NCI-H1417 (cell line): ENCODE measurements around the gene CEP164.

Experiments
- DNase-seq, 3 experiments: peaks; one replicate each; lab custom pipeline; 2025; lab: John Stamatoyannopoulos, UW

CEP164 gene

DNA sequence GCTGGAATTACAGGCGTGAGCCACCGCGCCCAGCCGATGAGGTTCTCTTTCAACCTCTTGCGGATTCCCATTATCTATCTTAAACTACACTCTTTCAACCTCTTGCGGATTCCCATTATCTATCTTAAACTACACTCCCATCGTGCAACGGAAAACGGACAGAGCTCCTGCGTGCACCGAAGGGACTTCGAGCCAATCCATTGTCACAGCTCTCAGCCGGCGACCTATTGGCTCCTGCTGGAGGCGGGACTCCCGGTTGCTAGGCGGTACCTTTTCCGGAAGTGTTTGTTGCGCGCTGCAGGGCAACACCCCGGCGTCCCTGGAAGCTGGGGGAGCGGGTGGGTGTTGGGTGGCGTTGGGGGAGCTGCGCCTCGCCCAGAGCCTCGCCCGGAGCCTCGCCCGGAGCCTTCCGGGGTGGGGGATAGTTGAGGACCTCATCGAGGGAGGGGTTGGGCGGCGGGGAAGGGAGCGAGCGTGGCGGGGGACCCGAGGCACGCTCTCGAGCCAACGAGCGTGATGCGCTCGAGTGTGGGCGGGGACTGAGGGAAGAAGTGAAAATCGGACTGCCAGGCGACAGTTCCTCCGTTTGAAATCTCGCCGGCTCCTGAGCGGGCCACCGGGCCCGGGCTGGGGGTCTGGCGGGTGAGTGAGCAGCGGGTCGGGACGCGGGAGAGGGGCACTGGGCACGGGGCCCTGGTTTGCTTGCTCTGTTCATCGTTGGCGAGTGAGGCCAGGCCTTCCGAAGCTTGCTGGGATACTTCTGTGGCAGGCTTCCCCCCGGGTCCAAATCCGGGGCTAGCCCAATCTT, at the start of gene CEP164:
Gene CEP164, plus strand, starts transcription at position 288 of the 808 bp plus-strand sequence. CDS start 10,733 bp downstream, outside the sequence.
- DNase-seq: peak; percentile 94 to 99 (median 98)

DNA sequence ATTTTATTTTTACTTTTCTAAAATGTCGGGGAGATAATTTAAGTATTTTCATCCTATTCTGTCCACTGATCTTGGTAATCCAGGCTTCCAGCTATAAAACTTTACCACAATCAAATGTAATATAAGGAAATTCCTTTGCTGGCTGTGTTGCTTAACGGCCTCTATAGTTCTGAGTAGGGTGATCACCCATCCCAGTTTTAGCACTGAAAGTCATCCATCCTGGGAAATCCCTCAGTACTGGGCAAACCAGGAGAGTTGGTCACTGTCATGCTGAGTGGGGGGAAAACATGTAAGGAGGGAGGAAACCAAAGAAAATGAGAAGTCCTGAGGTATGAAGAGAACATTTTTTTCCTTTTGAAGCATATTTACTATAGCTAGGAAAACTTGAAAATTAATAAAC, 49.3 kb upstream of the CEP164 start:
- no peak for DNase-seq

DNA sequence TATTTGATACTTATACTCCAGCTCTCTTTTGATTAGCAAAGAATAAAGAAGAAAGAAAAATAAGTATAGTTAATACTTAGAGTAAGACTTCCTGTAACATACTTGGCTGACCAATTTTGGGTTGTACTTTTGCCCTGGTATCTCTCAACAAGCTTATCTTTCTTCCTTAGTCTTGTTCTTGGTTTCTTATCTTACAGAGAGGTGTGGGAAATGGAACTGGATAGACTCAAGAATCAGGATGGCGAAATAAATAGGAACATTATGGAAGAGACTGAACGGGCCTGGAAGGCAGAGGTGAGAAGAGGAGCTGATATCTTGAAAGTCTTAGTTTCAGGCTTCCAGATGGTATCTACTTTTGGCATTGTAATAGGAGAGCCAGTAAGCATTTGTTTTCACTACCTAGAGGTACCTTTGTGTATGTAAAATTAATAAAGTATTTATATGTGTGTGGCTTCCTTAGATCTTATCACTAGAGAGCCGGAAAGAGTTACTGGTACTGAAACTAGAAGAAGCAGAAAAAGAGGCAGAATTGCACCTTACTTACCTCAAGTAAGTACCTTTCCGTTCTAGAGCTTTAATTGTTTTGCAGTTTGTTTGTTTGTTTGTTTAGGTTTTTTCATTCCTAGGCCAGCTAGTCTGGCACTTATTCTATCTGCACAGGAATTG, 47.8 kb upstream of the CEP164 start:
- no peak for DNase-seq

DNA sequence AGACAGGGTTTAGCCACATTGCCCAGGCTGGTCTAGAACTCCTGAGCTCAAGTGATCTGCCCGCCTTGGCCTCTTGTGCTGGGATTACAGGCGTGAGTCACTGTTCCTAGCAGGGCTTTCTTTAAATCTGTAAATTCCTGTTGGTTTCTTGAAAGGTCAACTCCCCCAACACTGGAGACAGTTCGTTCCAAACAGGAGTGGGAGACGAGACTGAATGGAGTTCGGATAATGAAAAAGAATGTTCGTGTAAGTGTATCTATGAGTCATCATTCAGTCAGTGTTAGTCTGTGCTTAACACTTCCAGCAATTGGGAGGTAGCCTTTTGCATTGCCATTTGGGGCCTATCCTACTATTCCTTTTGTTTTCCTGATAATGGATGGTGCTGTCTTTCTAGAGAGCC, 46.5 kb upstream of the CEP164 start:
- DNase-seq: no peak

DNA sequence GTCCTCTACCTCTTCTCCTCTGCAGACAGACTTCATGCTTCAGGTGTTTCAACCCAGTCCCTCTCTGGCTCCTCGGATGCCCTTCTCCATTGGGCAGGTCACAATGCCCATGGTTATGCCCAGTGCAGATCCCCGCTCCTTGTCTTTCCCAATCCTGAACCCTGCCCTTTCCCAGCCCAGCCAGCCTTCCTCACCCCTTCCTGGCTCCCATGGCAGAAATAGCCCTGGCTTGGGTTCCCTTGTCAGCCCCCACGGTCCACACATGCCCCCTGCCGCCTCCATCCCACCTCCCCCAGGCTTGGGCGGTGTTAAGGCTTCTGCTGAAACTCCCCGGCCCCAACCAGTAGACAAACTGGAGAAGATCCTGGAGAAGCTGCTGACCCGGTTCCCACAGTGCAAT, 45.8 kb upstream of the CEP164 start:
- DNase-seq: no peak

DNA sequence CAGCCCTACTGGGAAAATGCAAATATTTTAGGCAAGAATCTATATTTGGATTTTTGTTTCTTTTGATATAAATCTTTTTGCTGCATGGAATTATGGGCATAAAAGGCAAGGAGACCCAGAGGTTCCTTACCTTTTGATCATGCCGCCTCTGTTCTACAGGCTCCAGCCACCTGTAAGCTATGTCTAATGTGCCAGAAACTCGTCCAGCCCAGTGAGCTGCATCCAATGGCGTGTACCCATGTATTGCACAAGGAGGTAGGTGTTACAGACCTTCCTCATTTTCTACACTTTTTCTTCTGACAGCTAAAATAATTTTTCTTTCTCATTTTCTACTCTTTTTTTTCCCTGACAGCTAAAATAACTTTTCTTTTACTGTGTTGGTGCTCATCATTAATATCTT, 44.7 kb upstream of the CEP164 start:
- DNase-seq: no peak

DNA sequence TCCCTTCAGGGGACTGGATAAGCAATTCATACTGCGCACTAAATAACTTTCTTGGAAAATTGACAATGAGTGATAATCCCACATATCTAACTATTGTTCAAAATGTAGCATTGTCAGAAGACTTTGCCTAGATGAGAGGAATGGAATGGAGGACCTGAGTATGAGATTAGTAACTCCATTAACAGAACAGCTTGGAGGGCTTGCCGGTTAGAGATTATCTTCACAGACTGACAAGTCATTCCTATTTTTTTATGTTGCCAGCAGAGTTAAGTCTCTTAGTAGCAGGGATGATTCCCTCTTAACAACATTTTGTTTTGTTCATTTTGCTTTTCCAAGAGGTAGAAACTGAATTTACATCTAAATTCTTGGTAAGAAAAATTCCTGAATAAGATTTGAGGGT, 43.6 kb upstream of the CEP164 start:
- DNase-seq: no peak

DNA sequence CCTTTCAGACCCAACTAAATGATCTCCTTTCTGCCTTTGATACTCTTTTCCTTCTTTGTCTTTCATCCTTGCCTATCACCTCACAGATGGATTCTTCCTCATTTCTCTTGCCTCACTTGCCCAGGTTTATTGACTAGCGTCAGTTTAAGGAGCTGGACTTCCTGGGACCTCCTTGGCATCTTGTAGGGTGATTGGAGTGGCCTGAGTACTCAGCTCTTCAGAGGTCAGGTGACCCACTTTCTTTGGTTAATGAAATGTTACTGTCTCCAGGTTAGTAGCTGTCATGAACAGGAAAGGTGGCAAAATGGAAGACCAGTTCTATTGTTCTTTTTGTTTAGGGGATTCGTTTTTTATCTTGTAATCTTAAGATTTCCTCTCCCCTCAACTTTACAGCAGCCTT, 41.1 kb upstream of the CEP164 start:
- DNase-seq: no peak

DNA sequence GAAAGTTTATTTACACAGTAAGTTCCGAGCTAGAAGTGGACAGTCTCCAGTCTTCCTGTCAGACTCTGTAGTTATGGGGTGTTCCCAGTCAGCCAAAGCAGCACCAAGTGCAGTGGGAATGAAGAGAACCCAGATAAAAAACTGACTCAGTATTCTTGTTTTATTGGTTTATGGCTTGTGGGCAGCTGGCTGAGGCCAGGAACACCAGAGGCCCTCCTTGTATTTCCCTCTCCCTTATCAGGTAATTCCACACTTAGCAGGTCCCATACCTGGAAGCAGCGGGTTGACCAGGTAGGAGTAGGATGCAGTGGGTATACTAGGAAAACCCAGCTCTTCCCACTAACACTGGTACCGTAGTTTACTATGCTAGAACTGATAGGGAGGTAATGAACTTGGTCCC, 40.0 kb upstream of the CEP164 start:
- DNase-seq: no peak

DNA sequence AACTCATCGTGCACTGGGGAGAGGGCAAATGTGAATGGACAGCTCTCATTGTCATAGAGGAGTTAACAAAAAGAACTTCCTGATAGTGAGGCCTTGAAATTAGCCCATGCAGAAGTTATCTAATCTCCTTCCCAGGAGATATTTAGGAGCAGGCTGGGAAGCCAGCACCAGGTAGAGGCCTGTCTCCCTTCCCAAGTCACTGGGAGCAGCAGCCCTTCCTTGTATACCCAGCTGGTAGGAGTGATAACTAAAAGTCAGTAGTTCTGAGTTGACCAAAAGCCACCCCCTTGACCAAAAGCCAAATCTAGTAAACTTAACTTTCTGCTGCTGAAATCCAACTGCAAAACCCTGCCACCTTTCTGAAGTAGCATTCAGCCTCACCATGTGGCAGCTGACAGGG, 37.9 kb upstream of the CEP164 start:
- DNase-seq: no peak

DNA sequence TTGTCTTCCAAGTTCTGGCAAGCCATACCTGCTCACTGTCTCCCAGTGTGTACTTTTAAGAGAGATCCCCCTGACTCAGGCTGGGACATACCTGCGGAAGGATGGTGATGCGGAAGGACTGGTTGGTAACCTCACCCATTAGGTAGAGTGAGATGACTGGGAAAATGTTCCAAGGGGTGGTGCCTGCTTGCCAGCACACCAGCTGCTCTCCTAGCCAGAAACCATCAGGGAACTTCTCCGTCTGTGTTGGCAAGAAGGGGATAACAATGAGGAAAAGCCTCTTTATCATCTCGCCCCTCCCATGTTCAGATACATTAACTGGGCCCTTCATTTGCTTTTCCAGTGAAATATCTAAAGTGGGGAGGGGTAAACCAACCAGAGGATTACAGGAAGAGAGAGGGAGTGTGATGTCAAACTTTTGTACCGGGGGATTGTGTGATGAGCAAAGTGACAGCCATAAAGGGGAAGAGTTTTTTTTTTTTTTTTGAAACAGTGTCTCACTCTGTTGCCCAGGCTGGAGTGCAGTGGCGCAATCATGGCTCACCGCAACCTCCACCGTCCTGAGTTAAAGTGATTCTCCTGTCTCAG, 36.8 kb upstream of the CEP164 start, which contains the start of gene BACE1-AS:
Gene BACE1-AS, plus strand, starts transcription at position 538 of the 588 bp plus-strand sequence.
- no peak for DNase-seq

DNA sequence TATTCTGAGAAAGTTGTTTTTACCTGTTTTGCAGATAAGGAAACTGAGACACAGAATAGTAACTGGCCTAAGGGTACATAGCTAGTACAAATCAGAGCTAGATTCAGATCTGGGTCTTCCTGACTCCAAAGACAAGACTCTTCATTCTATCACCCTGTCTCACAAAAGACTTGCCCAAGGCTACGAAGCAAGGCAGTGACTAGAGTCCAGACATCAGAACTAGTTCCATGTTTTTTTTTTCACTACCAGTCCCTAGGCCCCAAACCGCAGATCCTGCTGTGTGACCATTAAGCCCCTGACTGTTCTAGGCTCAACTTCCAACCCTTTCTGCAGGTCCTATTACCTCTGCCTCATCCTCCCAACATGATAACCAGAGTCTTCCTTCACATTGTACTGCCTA, 35.0 kb upstream of the CEP164 start:
- no peak for DNase-seq

DNA sequence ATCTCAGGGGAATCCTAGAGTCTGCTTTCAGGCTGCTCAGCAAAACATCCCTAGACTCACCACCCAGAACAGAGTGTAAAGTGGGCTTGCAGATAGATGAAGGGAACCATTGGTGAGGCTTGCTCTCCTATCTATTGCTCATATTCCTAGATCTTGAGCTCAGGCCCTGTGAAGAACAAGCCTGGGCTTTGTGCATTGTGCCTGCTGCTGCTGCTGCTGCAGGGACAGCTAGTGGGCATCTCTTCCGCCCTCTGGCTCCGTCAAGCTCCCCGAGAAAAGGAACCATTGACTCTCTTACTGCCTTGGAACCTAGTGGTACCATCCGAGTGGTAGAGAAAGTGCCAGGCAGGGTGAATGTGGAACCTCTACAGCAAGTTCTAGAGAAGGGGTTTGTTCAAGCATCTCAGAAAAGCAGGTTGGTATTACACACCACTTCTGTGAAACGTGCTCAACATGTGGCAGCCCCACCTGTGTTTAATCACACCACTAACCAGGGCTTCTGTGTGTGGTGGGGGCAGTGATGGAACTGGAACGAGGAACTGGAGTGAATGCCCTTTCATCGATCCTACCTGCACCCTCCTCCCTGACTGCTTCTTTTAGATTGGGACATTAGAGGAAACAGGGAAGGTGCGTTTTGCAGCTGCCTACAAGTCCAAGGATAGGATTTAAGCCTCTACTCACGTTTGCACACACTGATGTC, 32.1 kb upstream of the CEP164 start:
- no peak for DNase-seq

DNA sequence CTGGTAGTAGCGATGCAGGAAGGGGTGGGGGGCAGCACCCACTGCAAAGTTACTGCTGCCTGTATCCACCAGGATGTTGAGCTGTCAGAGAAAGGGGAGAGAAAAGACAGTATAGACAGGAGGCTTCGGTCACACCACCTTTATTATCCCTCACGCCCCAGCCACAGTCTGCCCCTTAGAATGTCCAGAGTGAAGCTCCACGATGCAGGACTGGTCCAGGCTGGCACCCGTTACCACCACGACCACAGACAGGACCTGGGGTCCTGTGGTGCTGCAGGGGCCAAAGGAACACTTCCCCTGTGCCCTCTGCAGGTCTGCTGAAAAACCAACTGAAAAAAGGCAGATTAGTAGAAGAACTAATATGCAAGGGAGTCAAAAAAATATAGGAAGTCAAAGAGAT, 30.8 kb upstream of the CEP164 start:
- no peak for DNase-seq

DNA sequence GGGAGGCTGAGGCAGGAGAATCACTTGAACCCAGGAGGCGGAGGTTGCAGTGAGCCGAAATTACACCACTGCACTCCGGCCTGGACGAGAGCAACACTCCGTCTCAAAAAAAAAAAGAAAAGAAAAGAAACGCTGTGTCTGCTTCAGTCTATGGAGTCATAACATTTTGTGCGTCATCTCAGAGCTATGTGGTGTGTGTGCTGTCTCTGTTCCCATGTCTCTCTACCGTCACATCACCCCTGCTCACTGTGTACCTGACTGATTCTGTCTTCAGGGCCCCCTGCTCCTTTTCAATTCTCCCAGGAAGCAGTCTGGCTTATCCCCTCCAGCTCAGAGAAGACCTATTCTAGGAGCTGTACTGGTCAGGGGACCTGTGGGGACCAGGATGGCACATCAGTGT, 29.5 kb upstream of the CEP164 start:
- no peak for DNase-seq

DNA sequence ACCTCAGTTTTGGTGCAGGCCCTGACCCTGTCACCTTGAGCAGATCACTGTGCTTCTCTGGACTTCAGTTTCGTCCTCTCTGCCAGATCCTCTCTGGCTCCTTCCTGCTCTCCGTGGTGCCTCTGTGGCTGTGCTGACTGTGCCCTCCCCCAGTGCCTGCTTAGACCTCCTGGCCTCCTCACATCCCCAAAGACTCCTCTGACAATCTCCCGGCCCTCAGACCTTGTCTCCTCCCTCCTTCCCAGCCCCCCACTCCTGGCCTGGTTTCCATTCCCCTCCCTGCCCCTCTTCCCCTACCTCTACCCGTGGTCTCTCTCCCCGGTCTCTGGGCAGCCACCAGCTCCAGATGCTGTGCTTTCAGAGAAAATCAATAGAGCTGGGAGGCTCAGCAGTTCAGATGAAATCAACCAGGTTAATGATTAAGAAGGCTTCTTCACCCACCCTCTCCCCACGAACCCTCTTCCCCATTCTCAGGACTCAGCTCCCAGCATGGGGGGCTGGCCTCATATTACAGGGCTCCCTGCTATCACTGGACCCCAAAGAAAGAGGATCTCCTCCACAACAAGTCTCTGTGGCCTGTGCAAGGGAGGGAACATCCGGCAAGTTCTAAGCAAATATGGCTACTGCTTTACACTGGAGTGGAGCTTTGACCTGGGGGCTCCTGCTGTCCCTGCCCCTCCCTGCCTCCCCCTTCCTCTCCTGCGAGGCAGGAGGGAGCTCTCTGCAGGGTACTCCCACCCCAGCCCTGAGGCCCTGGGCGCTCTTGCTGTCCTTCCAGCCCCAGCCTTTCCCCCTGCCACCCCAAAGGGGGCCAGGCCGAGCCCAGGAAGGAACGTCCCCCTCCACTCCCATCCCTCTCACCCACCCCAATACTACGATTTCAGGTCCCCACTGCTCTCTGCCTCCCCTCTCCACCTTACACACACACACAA, 28.0 kb upstream of the CEP164 start:
- no peak for DNase-seq

DNA sequence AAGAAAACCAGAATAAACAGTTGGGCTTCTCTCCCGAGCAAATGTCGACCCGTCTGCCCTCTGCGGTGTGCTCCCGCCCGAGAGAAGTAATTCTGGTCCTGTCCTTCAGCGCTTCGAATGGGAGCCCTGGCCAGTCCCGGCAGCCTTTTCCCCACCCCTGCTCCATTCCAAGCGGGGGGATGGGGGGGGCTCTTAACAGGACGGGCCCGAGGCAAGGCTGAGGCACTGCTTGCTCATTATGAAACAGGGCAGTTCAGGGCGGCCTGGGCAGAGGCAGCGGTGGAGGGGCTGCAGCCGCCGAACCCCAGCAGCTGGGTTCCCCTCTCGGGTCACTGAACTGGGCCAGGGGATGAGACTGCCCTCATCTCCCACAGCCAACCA, 27.4 kb upstream of the CEP164 start:
- DNase-seq: no peak

DNA sequence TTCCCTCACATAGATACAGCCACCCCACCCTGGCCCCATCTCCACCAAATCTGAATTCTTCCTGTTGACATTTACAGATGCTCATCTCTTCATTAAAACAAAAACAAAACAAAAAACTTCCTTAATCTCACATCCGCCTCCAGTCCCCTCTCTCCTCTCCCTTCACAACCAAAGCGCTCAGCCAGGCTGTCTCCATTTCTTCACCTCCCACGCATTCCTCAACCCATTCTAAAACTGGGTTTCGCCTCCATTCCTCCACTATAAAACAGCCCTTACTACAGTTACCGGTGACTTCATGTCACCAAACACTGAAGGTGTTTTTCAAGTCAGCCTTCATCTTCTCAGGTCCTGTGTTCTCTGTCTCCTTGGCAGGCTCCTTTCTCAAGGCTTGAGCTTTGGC, 26.9 kb upstream of the CEP164 start:
- DNase-seq: no peak

DNA sequence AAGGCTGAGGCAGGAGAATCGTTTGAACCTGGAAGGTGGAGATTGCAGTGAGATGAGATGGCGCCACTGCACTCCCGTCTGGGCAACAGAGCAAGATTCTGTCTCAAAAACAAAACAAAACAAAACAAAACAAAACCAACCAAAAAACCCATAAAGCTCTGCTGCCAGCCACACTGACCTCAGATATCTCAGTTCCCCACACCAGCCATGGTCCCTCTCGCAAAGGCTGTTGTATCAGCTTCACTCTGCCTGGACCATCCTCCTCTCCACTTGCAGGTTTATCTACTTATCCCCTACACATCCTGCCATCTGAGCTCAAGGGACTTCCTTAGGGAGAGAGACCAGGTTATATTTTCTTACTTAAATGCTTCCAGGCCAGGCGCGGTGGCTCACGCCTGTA, 25.4 kb upstream of the CEP164 start:
- no peak for DNase-seq

DNA sequence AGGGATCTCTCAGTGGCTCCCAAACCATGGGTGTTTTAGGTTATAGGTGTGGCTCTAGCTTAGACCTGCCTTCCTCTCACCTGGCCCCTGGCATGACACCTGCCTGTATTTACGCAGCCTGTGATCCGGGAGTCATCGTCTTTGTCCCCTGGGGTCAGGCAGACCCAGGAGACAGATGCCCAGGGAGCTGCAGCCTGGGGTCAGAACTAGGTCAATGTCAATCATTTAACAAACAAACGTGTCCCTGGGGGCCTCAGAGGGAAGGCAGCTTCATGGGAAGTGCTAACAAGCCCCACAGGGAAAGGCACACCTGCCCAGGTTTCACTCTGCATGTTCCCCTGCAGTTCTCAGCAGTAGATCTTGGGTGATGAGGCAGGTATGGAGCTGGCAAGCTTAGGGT, 24.6 kb upstream of the CEP164 start:
- DNase-seq: peak; percentile 7 to 96 (median 85)

DNA sequence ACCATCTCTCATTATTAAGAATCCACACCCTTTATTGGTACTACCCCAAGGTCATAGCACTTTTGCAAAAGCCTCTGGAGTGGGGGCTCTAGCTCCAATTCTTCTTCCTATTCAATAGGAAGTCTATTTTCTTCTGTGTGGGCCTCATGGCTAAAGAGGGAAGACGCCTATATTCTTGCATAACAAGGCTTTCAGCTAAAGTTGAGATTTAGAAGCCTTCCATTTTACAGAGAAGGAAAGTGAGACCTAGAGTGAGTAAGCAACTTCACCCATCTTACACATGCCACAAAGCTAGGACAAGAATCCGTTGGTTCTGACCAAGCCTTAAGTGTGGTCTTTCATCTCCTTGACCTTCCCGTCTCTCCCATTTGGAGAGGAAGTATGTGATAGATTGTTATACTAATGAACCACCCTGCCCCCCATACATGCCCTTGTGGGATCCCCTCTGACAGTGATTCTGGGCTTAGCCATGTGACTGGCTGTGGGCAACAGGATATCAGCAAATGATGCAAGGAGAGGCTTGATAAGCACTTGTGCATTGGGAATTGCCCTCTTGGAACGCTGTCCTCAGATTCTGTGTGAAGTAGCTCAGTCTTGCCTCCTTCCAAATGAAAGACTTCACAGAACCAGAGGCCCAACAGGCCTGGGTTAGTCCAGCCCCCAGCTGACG, 23.9 kb upstream of the CEP164 start:
- peak in 1 of 3 experiments; percentile 49 for DNase-seq
